Measurements from ENCODE around the gene RET.

The RET gene

DNA sequence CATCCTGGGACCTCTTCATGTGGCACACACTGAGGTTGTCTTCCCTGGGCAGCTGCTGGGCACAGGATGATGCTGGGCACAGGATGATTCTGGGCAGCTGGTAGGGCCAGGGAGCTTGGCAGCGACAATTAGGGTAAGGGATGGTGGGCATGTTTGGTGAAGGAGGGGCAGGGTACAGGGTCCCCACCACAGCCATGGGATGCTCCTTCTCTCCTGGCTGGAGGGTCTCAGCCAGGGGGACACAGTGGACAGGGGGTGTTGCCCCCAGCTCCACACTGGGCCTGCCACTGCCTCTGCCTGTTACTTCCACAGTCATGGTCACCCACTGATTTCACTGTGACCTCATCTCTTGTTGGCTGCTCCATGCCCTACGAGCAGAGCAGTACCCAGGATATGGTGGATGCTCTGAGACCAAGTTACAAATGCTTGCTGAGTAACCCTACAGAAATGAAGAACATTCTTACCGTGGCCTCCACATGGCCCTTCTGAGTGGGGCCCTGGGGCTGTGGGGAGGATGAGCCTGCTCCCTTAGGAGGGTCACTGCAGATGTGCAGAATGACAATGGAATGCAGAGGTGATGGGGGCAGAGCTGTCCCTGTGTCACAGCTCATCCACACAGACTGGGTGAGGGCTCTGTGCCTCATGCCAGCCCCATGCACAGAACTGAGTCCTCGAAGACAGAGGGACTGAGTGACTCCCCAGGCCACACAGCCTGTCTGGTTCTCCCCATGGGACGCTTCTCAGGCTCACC is 28.4 kb upstream of the RET start (continued):
- TF ChIP-seq, protein P1, sequence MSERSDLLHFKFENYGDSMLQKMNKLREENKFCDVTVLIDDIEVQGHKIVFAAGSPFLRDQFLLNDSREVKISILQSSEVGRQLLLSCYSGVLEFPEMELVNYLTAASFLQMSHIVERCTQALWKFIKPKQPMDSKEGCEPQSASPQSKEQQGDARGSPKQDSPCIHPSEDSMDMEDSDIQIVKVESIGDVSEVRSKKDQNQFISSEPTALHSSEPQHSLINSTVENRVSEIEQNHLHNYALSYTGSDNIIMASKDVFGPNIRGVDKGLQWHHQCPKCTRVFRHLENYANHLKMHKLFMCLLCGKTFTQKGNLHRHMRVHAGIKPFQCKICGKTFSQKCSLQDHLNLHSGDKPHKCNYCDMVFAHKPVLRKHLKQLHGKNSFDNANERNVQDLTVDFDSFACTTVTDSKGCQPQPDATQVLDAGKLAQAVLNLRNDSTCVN (tag by site-specific recombination; optimal IDR thresholded peaks at IDR 0.05), result no peak
- TF ChIP-seq ZNF843 (tag by site-specific recombination; IDR thresholded peaks at IDR 0.05), result no peak

DNA sequence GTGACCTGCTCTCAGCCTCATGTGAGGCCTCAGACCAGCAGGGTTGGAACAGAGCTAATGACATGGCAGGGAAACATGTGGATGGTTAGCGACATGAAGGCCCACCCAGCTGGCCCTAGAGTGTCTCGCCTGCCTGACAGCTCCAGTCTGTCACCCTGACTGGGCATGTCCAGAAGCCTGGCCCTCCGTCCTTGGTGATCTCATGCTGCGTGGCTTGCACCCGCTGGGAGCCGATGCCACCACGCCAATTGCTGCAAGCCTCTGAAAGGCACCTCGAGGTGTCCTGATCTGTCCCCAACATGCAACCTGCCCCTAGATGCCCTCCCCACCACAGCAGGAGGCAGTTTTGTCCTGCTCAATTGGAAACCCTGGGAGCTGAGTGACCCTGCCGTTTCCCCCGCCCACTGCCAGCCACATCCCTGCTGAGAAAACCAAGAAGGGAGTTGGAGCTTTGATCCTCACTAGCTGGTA is 27.8 kb upstream of the RET start:
- H3K27ac ChIP-seq (ENCODE audit: extremely low read depth, low read depth, low read length), result no peak overlapping the region
- no peaks in the 10 kb centered on the region for H3K9me3 ChIP-seq (ENCODE audit: control insufficient read depth, insufficient read depth, low read depth, low read length)
- H3K4me3 ChIP-seq (ENCODE audit: low read depth, low read length), result no peak overlapping the region
- H3K36me3 ChIP-seq (ENCODE audit: control insufficient read depth in 2 of 2, insufficient read depth in 1 of 2, low read length in 2 of 2), result no peaks in the 10 kb centered on the region
- ChIA-PET CTCF (no interaction called here), POLR2A (no interaction called here)
- TF ChIP-seq ZIC2 (tag by site-specific recombination; IDR thresholded peaks at IDR 0.05) (peak; percentile 92), ZNF514 (tag by site-specific recombination; IDR thresholded peaks at IDR 0.05) (no peak)
- TF ChIP-seq, protein P1 (tag by site-specific recombination; optimal IDR thresholded peaks at IDR 0.05), result no peak
- H3K4me1 ChIP-seq (ENCODE audit: control insufficient read depth, insufficient read depth, low read length), result no peaks in the 10 kb centered on the region

DNA sequence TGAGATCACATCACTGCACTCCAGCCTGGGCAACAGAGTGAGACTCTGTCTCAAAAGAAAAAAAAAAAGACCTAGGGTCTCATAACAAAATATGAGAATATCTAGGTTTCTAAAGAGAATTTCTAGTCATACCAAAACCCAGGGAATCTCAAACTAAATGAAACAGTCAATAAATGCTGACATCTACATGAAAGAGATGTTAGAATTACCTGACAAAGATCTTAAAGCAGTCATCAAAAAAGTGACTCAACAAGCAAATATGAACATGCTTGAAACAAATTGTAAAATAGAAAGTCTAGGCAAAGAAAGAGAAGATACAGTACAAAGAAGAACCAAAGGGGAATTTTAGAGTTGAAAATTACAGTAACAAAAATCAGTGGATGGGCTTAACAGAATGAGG is 26.9 kb upstream of the RET start:
- ChIA-PET CTCF (interaction anchor here (0.7 kb wide), 1 partner anchor 468 kb away, joined by 4 read pairs; no protein-coding TSS in a partner anchor), POLR2A (no interaction called here)
- Histone ChIP-seq H3K4me3 (ENCODE audit: low read depth, low read length) (no peak overlapping the region), H3K9me3 (ENCODE audit: control insufficient read depth, insufficient read depth, low read depth, low read length) (no peaks in the 10 kb centered on the region), H3K4me1 (ENCODE audit: control insufficient read depth, insufficient read depth, low read length) (no peaks in the 10 kb centered on the region), H3K36me3 (ENCODE audit: control insufficient read depth in 2 of 2, insufficient read depth in 1 of 2, low read length in 2 of 2) (no peaks in the 10 kb centered on the region), H3K27ac (ENCODE audit: extremely low read depth, low read depth, low read length) (no peak overlapping the region)
- TF ChIP-seq ZNF394 (tag by site-specific recombination; IDR thresholded peaks at IDR 0.05; ENCODE audit: borderline replicate concordance) (no peak), ZNF239 (tag by site-specific recombination; IDR thresholded peaks at IDR 0.05) (no peak), ZNF670 (tag by site-specific recombination; IDR thresholded peaks at IDR 0.05; ENCODE audit: low read depth) (no peak), ZFP69B (tag by site-specific recombination; IDR thresholded peaks at IDR 0.05) (no peak), ZNF274 (IDR thresholded peaks at IDR 0.05; ENCODE audit: low read length) (no peak), ZNF274 (tag by site-specific recombination; IDR thresholded peaks at IDR 0.05; ENCODE audit: borderline replicate concordance) (no peak), ZNF138 (tag by site-specific recombination; IDR thresholded peaks at IDR 0.05; ENCODE audit: borderline replicate concordance) (no peak), ZSCAN23 (tag by site-specific recombination; IDR thresholded peaks at IDR 0.05) (no peak)
- TF ChIP-seq, protein P2, sequence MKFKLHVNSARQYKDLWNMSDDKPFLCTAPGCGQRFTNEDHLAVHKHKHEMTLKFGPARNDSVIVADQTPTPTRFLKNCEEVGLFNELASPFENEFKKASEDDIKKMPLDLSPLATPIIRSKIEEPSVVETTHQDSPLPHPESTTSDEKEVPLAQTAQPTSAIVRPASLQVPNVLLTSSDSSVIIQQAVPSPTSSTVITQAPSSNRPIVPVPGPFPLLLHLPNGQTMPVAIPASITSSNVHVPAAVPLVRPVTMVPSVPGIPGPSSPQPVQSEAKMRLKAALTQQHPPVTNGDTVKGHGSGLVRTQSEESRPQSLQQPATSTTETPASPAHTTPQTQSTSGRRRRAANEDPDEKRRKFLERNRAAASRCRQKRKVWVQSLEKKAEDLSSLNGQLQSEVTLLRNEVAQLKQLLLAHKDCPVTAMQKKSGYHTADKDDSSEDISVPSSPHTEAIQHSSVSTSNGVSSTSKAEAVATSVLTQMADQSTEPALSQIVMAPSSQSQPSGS (tag by site-specific recombination; IDR thresholded peaks at IDR 0.05; ENCODE audit: low read depth), result no peak
- TF ChIP-seq, protein P3, sequence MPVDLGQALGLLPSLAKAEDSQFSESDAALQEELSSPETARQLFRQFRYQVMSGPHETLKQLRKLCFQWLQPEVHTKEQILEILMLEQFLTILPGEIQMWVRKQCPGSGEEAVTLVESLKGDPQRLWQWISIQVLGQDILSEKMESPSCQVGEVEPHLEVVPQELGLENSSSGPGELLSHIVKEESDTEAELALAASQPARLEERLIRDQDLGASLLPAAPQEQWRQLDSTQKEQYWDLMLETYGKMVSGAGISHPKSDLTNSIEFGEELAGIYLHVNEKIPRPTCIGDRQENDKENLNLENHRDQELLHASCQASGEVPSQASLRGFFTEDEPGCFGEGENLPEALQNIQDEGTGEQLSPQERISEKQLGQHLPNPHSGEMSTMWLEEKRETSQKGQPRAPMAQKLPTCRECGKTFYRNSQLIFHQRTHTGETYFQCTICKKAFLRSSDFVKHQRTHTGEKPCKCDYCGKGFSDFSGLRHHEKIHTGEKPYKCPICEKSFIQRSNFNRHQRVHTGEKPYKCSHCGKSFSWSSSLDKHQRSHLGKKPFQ (tag by site-specific recombination; IDR thresholded peaks at IDR 0.05), result no peak
- TF ChIP-seq, protein P4, sequence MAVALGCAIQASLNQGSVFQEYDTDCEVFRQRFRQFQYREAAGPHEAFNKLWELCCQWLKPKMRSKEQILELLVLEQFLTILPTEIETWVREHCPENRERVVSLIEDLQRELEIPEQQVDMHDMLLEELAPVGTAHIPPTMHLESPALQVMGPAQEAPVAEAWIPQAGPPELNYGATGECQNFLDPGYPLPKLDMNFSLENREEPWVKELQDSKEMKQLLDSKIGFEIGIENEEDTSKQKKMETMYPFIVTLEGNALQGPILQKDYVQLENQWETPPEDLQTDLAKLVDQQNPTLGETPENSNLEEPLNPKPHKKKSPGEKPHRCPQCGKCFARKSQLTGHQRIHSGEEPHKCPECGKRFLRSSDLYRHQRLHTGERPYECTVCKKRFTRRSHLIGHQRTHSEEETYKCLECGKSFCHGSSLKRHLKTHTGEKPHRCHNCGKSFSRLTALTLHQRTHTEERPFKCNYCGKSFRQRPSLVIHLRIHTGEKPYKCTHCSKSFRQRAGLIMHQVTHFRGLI (tag by site-specific recombination; IDR thresholded peaks at IDR 0.05), result no peak
- TF ChIP-seq, protein P5, sequence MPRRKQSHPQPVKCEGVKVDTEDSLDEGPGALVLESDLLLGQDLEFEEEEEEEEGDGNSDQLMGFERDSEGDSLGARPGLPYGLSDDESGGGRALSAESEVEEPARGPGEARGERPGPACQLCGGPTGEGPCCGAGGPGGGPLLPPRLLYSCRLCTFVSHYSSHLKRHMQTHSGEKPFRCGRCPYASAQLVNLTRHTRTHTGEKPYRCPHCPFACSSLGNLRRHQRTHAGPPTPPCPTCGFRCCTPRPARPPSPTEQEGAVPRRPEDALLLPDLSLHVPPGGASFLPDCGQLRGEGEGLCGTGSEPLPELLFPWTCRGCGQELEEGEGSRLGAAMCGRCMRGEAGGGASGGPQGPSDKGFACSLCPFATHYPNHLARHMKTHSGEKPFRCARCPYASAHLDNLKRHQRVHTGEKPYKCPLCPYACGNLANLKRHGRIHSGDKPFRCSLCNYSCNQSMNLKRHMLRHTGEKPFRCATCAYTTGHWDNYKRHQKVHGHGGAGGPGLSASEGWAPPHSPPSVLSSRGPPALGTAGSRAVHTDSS (tag by site-specific recombination; IDR thresholded peaks at IDR 0.05), result no peak

All from HEK293 (cell line).